GM10266 (cell line): ENCODE data around the gene NEK7.
"Not testable (repeated sequence)": the region's sequence is repeated elsewhere in the genome, so short reads cannot be mapped to it uniquely, and the experiment has no call there.

ENCODE experiments used
- DNase-seq: peaks from one replicate; pipeline ENCODE4 v3.0.0; 2012; ENCODE audit errors: extremely low spot score
- CTCF ChIP-seq: IDR thresholded peaks from 2 replicates; pipeline ENCODE4 v1.5.1; 2012; ENCODE audit warnings: mild to moderate bottlenecking, low read depth; ENCODE audit not compliant: control insufficient read depth, insufficient read depth; ENCODE audit errors: missing control alignments

The NEK7 gene

GRCh38 chr1:198125995-198126735 is 30.6 kb upstream of the NEK7 start:
- no peak for DNase-seq
- TF ChIP-seq CTCF: no peak

- TF ChIP-seq CTCF: no peak
- no peak for DNase-seq
Observed at GRCh38 chr1:198128533-198128932, 28.3 kb upstream of the NEK7 start.

- not testable (repeated sequence) for DNase-seq
Observed at GRCh38 chr1:198130053-198130452, 26.7 kb upstream of the NEK7 start.

- DNase-seq: peak; percentile 16
- TF ChIP-seq CTCF: no peak
Observed at GRCh38 chr1:198132060-198132781, 24.6 kb upstream of the NEK7 start.

- no peak for DNase-seq
- no peak for TF ChIP-seq CTCF
Observed at GRCh38 chr1:198134252-198134651, 22.5 kb upstream of the NEK7 start.

GRCh38 chr1:198135366-198135765 is 21.4 kb upstream of the NEK7 start:
- no peak for TF ChIP-seq CTCF
- DNase-seq: no peak

- TF ChIP-seq CTCF: no peak
- no peak for DNase-seq
Observed at GRCh38 chr1:198141668-198142351, 15.0 kb upstream of the NEK7 start.
